Liver (tissue), 3 donors: ENCODE results near the gene OSCP1.

Experiments used
- CTCF ChIP-seq: fragments of 150-350 bp; IDR thresholded peaks from 2 replicates; pipeline ENCODE4 v1.5.1; 2017; ENCODE audit warnings: improper control_type of control experiment, low read depth, low read length; ENCODE audit not compliant: missing input control
- GABPA ChIP-seq, 2 donors: IDR thresholded peaks in 1 of 2; conservative IDR thresholded peaks in 1 of 2; 2 replicates each; pipeline ENCODE4 v1.6.1; 2016; ENCODE audit warnings: antibody characterized with exemption in 2 of 2, mild to moderate bottlenecking in 1 of 2, moderate library complexity in 1 of 2
- YY1 ChIP-seq: IDR thresholded peaks from 2 replicates; pipeline ENCODE4 v1.6.1; 2016; ENCODE audit warnings: antibody characterized with exemption, mild to moderate bottlenecking
- donor health status: healthy.
- donor health status: healthy.

- TF ChIP-seq GABPA (IDR thresholded peaks at IDR 0.05 in 1 of 2, conservative IDR thresholded peaks at IDR 0.05 in 1 of 2) (no peak), CTCF (no peak), YY1 (no peak)
These were observed 9.6 kb downstream of the OSCP1 start for GRCh38 chr1:36440646-36441045.
